Gastroesophageal sphincter (tissue), 2 donors: ENCODE data around the gene DEPDC1.

Source experiments
- EP300 ChIP-seq: sonication (generic); formaldehyde crosslinking; IDR thresholded peaks from one replicate; pipeline ENCODE4 v1.6.1; 2017; ENCODE audit warnings: antibody characterized with exemption, mild to moderate bottlenecking
- POLR2A ChIP-seq, 2 donors: fragments of 450-650 bp; IDR thresholded peaks; one replicate each; pipeline ENCODE4 v1.6.1; 2017; ENCODE audit warnings: antibody characterized with exemption in 2 of 2, mild to moderate bottlenecking in 2 of 2, moderate library complexity in 1 of 2

- TF ChIP-seq EP300 = no peak
- no peak for TF ChIP-seq POLR2A (IDR thresholded peaks at IDR 0.05)
These were observed 37.1 kb downstream of the DEPDC1 start for GRCh38 chr1:68459796-68460195.
